ENCODE results near the gene NIPAL3.

The NIPAL3 gene

GRCh38 chr1:24381256-24381655, 34.3 kb upstream of the NIPAL3 start:
- no peak for TF ChIP-seq POLR2AphosphoS5 (IDR thresholded peaks at IDR 0.05; ENCODE audit: low read depth)
- TF ChIP-seq REST (IDR thresholded peaks at IDR 0.05; ENCODE audit: insufficient replicate concordance, low read depth), result no peak
- no peak for TF ChIP-seq GABPA (IDR thresholded peaks at IDR 0.05; ENCODE audit: low read depth)
- no peak for TF ChIP-seq SPI1 (IDR thresholded peaks at IDR 0.05; ENCODE audit: borderline replicate concordance, low read depth)
- no peak for TF ChIP-seq CTCF (IDR thresholded peaks at IDR 0.05; ENCODE audit: insufficient read depth, low read length)
- DNase-seq (ENCODE audit: low read depth in 1 of 2, low spot score in 1 of 2), result no peak
- no peak overlapping the region for H3K27ac ChIP-seq (replicated peaks)
- no peaks in the 10 kb centered on the region for H3K27me3 ChIP-seq (ENCODE audit: insufficient read depth, poor library complexity, severe bottlenecking)
- no peak overlapping the region for H3K4me3 ChIP-seq (replicated peaks; ENCODE audit: insufficient read depth, low read length)

- no peaks in the 10 kb centered on the region for H3K27me3 ChIP-seq (ENCODE audit: insufficient read depth, poor library complexity, severe bottlenecking)
- no peak for TF ChIP-seq REST (IDR thresholded peaks at IDR 0.05; ENCODE audit: insufficient replicate concordance, low read depth)
- no peak for TF ChIP-seq CTCF (IDR thresholded peaks at IDR 0.05; ENCODE audit: insufficient read depth, low read length)
- TF ChIP-seq GABPA (IDR thresholded peaks at IDR 0.05; ENCODE audit: low read depth), result no peak
- no peak for TF ChIP-seq SPI1 (IDR thresholded peaks at IDR 0.05; ENCODE audit: borderline replicate concordance, low read depth)
- no peak for TF ChIP-seq POLR2AphosphoS5 (IDR thresholded peaks at IDR 0.05; ENCODE audit: low read depth)
- no peak overlapping the region for H3K27ac ChIP-seq (replicated peaks)
- no peak for DNase-seq (ENCODE audit: low read depth in 1 of 2, low spot score in 1 of 2)
- no peak overlapping the region for H3K4me3 ChIP-seq (replicated peaks; ENCODE audit: insufficient read depth, low read length)
These were observed 33.4 kb upstream of the NIPAL3 start for GRCh38 chr1:24382165-24382577.

- no peak for DNase-seq (ENCODE audit: low read depth in 1 of 2, low spot score in 1 of 2)
- no peak overlapping the region for H3K27ac ChIP-seq (replicated peaks)
These were observed 32.1 kb upstream of the NIPAL3 start for GRCh38 chr1:24383381-24383940.

More at GRCh38 chr1:24383381-24383940, 32.1 kb upstream of the NIPAL3 start:
- H3K4me3 ChIP-seq (replicated peaks; ENCODE audit: insufficient read depth, low read length), result no peak overlapping the region
- no peaks in the 10 kb centered on the region for H3K27me3 ChIP-seq (ENCODE audit: insufficient read depth, poor library complexity, severe bottlenecking)
- TF ChIP-seq REST (IDR thresholded peaks at IDR 0.05; ENCODE audit: insufficient replicate concordance, low read depth) (no peak), GABPA (IDR thresholded peaks at IDR 0.05; ENCODE audit: low read depth) (no peak), SPI1 (IDR thresholded peaks at IDR 0.05; ENCODE audit: borderline replicate concordance, low read depth) (no peak), POLR2AphosphoS5 (IDR thresholded peaks at IDR 0.05; ENCODE audit: low read depth) (no peak), CTCF (IDR thresholded peaks at IDR 0.05; ENCODE audit: insufficient read depth, low read length) (no peak)
